ENCODE measurements around the gene TMEM202. TPM values are rescaled to one million over a fixed set of nuclear protein-coding genes. Genes with fewer than 3 reads are reported as not detected.

The TMEM202 gene
- total and polyA plus RNA-seq, 2 of the 4 experiments (the other 2 are of a cell fraction): not detected

GRCh38 chr15:72411544-72411943 is 13.4 kb downstream of the TMEM202 start:
- ATAC-seq (ENCODE audit: low read depth) (no peak), DNase-seq (no peak)
- WGBS, 2 experiments (ENCODE audit: extremely low coverage in 2 of 2, insufficient read length in 1 of 2): no CpG with 5 or more reads among the region's 1 CpG
- POLR2A ChIA-PET (ENCODE audit: unreplicated experiment): no interaction called here
- no peak overlapping the region for H4K5ac ChIP-seq (ENCODE audit: low read depth, low read length)
- no peaks in the 10 kb centered on the region for H3K9me1 ChIP-seq (ENCODE audit: insufficient read depth, low read length)
- no peak overlapping the region for H3K4ac ChIP-seq (ENCODE audit: low read depth, low read length)
- in situ Hi-C loops (cut with MboI; ENCODE audit: low sequenced_read_pairs): no loop called here
- H3K23ac ChIP-seq (ENCODE audit: low read depth, low read length): no peak overlapping the region
- TF ChIP-seq FOS (IDR thresholded peaks at IDR 0.05; ENCODE audit: low read depth, low read length) (no peak), RCOR1 (IDR thresholded peaks at IDR 0.05; ENCODE audit: insufficient replicate concordance, low read length) (no peak), CEBPB (IDR thresholded peaks at IDR 0.05; ENCODE audit: low read depth, low read length) (no peak), NFE2L2 (IDR thresholded peaks at IDR 0.05; ENCODE audit: low read depth, low read length) (no peak), USF2 (IDR thresholded peaks at IDR 0.05; ENCODE audit: low read depth, low read length) (no peak), ELK1 (IDR thresholded peaks at IDR 0.05; ENCODE audit: borderline replicate concordance, low read depth, low read length) (no peak), MXI1 (IDR thresholded peaks at IDR 0.05; ENCODE audit: borderline replicate concordance, low read depth, low read length) (no peak), POLR2A (IDR thresholded peaks at IDR 0.05; ENCODE audit: low read depth, low read length) (no peak), RAD21 (IDR thresholded peaks at IDR 0.05; ENCODE audit: low read length) (no peak), CHD1 (IDR thresholded peaks at IDR 0.05; ENCODE audit: low read depth, low read length) (no peak), SMC3 (IDR thresholded peaks at IDR 0.05; ENCODE audit: low read depth, low read length) (no peak), RFX5 (IDR thresholded peaks at IDR 0.05; ENCODE audit: low read depth, low read length) (no peak), MAFK (IDR thresholded peaks at IDR 0.05; ENCODE audit: low read depth, low read length) (no peak), MAZ (IDR thresholded peaks at IDR 0.05; ENCODE audit: borderline replicate concordance, low read depth, low read length) (no peak), BHLHE40 (IDR thresholded peaks at IDR 0.05; ENCODE audit: low read depth, low read length) (no peak), CTCF (conservative IDR thresholded peaks at IDR 0.05; ENCODE audit: low read depth, low read length) (no peak)
- no peak overlapping the region for H2AK9ac ChIP-seq (replicated peaks; ENCODE audit: low read depth, low read length, poor library complexity)
- H4K20me1 ChIP-seq (ENCODE audit: insufficient read depth, low read length): no peaks in the 10 kb centered on the region
- H3K4me2 ChIP-seq (ENCODE audit: low read depth, low read length): no peak overlapping the region
- H3K79me1 ChIP-seq (ENCODE audit: low read depth in 1 of 2, low read length in 2 of 2): no peaks in the 10 kb centered on the region
- H2AFZ ChIP-seq (replicated peaks; ENCODE audit: low read length, poor library complexity): no peak overlapping the region
- BruUV-seq (replicated peaks): no TSS peak
- H2BK120ac ChIP-seq (ENCODE audit: low read depth, low read length): no peak overlapping the region
- no peak overlapping the region for H3K56ac ChIP-seq (ENCODE audit: extremely low read depth, insufficient read depth, low read length)
- H3K14ac ChIP-seq (replicated peaks; ENCODE audit: low read depth, low read length): no peak overlapping the region
- no peak overlapping the region for H3K4me3 ChIP-seq (ENCODE audit: insufficient read depth, low read depth, low read length)
- no peaks in the 10 kb centered on the region for H3K36me3 ChIP-seq (ENCODE audit: control insufficient read depth, insufficient read depth, low read length)
- intact Hi-C loops (cut with micrococcal nuclease): no loop called here
- no peaks in the 10 kb centered on the region for H3K4me1 ChIP-seq (ENCODE audit: control insufficient read depth, insufficient read depth, low read length)
- H2AK5ac ChIP-seq (ENCODE audit: low read depth, low read length): no peak overlapping the region
- peaks cover 3% of the 10 kb centered on the region for H3K9me3 ChIP-seq (ENCODE audit: control insufficient read depth, insufficient read depth, low read length)
- no peak overlapping the region for H4K91ac ChIP-seq (ENCODE audit: insufficient read depth, low read depth, low read length)
- no peak overlapping the region for H2BK5ac ChIP-seq (ENCODE audit: low read depth, low read length, poor library complexity, severe bottlenecking)
- H4K8ac ChIP-seq (ENCODE audit: low read depth in 2 of 2, low read length in 2 of 2): no peak overlapping the region
- no peak overlapping the region for H2BK20ac ChIP-seq (ENCODE audit: low read depth, low read length)
- no peak overlapping the region for H2BK15ac ChIP-seq (ENCODE audit: low read depth, low read length)
- peaks cover 16% of the 10 kb centered on the region for H3K27me3 ChIP-seq (ENCODE audit: control insufficient read depth, insufficient read depth, low read length)
- H3K27ac ChIP-seq (ENCODE audit: insufficient read depth, low read length): no peak overlapping the region
- CTCF ChIA-PET: no interaction called here
- dilution Hi-C loops (cut with HindIII; ENCODE audit: low sequenced_read_pairs, unreplicated experiment): no loop called here
- no peak overlapping the region for H3K9ac ChIP-seq (ENCODE audit: low read depth, low read length)
- H3K18ac ChIP-seq (ENCODE audit: low read depth, low read length): no peak overlapping the region
